Activated gamma-delta T cell treated with anti-CD3 and anti-CD28 coated beads, Interleukin-2, amount 50 U/mL, for 16 hours (primary cell): ENCODE measurements around the gene CAMK2B.

Experiments used
- DNase-seq: peaks from one replicate; pipeline ENCODE4 v3.0.0-alpha.2; 2020; ENCODE audit warnings: low read depth

Gene CAMK2B

GRCh38 chr7:44286618-44287487 lies 38.5 kb downstream of the CAMK2B start:
- no peak for DNase-seq

DNA sequence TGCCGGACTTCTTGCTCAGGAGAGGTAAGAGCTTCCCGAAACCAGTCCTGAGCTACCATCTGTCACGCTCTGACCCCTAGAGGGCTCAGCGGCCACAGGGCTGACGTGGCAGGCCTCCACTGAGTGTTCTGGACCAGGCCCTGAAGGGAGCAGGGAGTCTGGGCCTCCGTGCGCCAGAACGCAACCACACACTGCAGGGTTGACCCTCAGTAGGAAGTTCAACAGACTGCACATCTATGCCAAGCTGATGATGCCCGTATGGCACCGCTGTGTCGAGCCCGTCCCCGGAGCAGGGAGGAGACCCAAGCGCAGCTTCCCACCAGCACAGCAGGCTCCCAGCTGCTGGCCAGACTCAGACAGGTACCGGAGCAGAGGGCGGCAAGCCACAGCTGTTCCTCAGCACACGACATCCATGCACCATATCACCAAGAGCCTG lies 39.2 kb downstream of the CAMK2B start:
- DNase-seq: no peak

DNA sequence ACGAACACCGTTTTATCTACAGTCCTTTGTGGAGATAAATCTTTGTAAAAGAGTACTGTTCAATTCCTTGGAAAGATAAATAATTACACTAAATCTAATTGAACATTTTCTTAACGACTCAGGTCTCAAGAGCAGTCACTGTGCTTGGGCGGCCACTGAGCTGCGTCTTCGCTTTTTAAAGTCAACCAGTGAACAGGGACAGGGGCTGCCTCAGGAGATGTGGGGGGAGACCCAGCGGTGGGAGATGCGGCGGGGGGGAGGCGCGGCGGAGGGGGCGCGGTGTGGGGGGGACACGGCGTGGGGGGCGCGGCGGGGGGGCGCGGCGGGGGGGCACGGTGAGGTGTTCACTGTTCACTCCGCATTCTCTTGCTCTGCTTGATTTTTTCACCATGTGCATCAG lies 39.8 kb downstream of the CAMK2B start:
- no peak for DNase-seq

DNA sequence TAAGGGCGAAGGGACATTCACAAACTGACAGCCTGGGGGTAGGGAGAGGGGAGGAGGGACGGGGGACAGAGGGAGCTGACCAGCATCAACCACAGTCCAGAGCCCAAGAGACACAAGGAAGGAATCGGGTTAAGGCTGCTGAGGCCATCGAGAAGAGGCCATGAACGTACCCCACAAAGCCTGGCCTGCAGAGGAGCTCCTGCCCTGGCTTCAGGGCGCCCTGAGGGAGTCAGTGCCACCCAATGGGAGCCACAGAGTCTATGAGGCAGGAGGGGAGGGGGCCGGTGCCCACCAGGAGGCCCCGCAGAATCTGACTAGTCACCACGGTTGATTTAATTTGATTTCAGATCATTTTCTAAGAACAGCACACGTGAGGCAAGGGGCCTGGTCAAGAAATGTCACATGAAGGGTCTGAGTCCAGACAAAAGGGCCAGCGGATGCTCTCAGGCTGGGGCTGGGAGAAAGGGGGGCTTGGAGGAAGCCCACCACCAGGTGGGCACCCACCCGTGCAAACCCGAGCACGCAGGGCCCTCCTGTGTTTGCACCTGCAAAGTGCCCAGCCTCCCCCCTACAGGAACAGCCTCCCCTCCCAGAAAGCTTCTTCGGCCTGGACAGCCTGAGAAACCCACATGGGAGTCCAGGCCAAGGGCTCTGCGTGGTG lies 40.4 kb downstream of the CAMK2B start:
- DNase-seq: no peak

- no peak for DNase-seq
These were observed 41.2 kb downstream of the CAMK2B start for GRCh38 chr7:44284216-44284615.

- DNase-seq: no peak
These were observed 41.8 kb downstream of the CAMK2B start for GRCh38 chr7:44283381-44284211.

DNA sequence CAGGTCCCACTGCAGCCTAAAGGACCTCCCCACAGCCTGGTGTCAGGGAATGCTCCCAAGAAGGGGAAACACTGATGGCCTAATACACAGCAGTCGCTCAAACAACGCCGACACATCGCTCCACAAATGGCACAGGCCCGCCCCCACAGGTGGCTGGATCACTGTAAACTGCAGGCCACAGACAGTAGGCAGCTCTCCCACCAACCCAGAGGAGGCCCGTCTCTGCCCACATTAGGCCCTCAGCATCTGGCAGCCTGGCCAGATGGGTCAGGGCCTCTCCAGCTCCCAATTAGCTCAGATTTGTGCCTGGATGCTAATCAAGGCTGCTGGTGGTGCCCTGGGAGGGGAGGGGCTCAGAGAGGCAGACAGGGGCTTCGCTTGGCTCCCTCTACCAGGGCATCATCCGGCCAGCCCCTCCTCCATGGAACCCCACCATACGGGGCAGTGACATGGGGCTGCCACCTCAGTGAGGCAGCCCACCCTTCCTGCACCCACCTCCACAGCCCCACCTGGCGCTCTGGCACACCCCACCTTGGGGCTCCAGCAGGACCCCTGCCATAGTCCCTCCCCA lies 42.7 kb downstream of the CAMK2B start:
- no peak for DNase-seq

- no peak for DNase-seq
These were observed 43.4 kb downstream of the CAMK2B start for GRCh38 chr7:44281811-44282600.

DNA sequence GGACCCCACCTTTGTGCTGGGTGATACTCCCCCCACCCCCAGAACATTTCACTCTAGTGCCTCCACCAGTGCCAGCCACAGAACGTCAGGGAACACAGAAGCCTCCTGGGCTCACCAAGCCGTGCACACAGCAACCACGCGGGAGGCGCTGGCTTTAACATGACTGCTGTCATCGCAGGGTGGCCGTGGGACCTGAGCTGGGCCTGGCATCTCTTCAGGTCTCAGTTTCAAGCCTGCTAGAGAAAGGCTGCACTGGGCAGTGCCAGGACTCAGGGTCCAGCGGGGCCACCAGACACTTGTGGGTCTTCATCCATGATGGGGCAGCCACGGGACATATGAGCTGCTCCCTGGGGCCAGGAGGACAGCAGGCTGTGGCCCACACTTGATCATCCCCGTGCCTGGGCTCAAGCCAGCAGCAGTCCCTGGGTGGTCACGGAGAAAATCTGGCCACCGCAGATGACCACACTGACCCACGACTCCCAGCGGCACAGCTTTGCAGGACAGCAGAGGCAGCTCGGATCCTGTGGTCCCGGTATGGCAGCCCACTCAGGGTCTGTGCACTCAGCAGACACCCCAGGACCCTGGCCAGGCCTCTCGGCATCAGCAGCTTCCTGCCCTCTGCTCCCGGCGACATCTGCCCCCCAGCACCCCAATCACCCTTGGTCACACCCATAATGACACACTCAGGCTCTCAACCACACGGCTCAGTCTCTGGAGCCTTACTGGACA lies 44.2 kb downstream of the CAMK2B start:
- DNase-seq: no peak

- no peak for DNase-seq
These were observed 44.8 kb downstream of the CAMK2B start for GRCh38 chr7:44280636-44280992.

DNA sequence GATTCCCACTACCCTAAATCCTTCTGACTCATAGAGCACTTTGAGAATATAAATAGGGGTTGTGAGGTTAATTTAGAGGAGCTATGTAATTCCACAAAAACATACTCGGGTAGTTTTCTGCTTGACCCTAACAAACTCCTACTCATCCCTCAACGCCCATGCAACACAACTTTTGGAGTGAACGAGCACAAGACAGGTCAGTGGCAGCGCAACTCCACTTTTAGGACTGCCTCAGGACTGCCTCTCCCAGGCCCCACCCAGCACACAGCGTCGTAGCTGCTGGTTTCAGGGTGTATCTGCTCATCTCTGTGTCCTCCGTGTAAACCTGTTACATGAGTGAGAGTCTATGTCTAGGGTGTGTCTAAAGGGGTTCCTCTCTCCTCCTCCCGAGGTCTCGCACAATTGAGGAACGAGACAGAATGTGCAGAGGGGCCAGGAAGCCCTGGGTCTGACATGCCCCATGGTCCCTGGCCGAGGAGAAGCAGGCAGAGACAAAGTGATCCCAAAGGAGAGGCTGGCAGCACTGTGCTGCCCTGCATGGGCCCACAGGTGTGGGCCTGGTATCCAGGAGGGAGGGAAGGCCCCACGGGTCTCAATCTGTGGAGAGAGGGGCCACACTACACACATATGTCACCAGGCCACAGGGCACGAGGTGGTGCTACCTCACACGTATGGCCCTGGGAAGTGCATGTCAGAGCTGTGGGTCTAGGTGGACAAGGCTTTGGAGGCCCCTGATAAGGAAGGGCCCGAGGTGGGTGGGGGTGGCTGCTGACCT lies 45.5 kb downstream of the CAMK2B start:
- no peak for DNase-seq

GRCh38 chr7:44279286-44279685 lies 46.1 kb downstream of the CAMK2B start:
- no peak for DNase-seq

DNA sequence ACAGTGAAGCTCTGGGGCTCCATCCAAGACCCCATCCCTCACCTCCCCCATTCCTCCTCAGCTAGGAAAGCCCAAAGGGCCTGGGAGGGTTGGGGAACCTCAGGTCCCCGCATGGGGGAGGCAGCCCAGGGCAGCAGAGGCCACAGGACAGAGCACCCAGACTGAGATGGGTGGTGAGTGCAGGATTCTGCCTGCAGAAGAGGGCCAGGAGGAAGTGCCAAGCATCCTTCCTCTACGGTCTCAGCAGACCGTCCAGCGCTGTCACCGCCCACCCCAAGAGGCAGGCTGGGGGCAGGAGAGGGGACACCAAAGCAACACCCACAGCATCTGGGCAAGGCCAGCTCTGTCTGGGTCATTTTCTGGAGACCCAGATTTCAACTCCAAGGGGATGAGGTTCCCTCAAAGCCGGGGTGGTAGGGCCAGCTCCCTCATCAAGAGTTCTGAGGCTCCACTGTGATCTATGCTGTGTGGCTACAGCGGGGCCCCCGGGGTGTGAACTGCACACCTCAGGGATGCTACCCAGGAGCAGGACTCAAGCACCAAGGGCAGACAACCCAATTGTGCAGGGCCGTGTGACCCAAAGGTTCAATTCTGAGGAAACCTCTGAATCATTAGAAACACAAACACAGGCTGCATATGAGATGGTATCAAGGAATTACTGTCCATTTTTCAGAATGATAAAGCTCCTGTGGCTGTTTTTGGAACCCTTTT lies 46.8 kb downstream of the CAMK2B start:
- DNase-seq: no peak

- DNase-seq: no peak
These were observed 47.5 kb downstream of the CAMK2B start for GRCh38 chr7:44277851-44278250.

DNA sequence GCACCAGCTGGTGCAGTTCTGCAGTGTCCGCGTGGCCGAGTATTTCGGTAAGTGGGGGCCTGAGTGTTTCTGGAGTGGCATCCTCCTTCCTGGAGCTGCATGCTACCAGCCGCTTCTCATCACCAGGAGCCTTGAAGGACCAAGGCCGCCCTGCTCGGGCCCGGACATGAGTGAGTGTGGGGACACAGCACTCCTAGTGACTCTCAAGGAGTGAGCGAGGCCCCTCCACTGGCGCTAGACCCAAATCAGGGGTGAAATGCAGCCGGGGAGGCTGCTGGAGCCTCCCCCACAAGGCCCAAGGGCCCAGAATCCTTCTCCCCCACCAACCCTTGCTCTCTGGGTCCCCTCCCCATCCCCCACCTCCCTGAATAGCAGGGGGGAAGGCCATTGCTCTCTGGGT lies 48.0 kb downstream of the CAMK2B start:
- DNase-seq: no peak

DNA sequence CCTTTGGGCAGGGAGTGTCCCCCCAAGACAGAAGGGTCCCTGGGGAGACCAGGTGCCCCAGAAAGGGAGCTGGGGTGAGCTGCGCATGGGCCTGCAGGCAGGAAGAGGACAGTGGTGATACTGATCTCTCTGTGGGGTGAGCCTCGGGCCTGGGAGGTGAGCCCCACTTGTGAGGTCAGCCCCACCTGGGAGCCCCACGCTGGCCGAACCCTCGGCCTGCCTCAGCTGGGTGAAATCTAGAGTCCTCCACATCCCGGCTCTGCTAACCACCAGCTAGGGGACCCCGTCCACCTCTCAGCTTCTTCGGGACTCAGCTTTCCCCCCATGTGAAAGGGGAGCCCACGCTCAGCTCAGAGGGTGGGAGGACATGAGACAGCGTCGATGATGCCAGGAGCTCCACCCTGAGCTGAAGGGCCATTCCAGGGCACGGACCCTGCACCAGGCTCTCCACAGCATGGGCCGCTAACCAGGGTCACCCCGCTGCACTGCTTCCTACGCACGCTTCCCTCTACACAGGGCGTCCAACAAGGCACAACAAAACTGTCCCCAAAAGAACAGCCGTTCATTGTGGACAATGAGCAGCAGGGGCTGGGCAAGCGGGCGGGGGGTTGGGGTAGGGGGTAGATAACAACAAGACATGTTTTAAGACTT lies 48.7 kb downstream of the CAMK2B start:
- DNase-seq: no peak

DNA sequence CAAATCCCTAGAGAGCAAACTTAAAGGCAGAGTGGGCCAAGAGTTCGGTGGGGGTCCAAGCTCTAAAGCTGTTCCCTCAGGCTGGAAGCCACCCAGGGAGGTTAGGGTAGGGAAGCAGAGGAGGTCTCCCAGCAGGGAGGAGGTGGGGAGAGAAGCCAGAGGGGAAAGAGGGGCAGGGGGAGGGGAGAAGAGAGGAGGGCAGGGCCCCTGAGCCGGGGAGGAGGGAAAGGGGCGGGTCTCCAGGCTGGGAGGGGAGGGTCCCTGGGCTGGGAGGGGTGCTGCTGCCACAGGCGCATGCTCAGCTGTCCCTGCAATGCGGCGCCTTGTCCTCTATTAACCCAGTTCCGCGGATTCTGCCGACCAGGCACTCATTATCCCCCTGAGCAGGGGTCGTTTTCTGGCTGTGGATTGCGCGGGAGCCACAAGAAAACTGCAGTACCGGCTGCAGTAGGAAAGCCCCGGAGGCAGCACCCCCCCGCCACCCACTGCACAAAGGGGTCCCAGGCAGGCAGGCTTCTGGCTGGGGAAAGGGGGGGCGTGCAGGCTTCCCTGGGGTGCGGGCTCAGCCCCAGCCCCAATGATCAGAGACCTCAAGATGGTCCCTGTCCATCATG lies 49.3 kb downstream of the CAMK2B start:
- no peak for DNase-seq

DNA sequence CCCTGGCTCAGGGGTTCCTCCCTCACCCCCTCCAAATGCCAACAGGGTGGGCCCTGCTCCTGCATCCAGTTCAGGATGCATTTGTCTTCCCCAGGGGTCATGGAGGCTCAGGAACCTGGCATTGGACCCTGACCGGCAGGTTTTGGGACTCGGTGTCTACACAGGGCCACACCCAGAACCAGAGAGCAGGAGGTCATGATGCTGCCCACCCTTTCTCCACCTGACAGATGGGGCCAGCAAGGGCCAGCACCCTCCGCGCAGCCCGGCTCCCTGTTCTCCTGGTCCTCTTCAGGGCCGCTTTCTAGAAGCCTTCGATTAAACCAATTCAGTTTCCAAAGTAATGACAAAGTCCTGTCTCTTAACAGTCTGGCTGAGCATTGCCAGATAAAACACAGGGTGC lies 50.2 kb downstream of the CAMK2B start:
- DNase-seq: no peak

GRCh38 chr7:44274623-44274975 lies 50.8 kb downstream of the CAMK2B start:
- DNase-seq: no peak
